Mesenteric fat pad (tissue), 1 donor: Measurements from ENCODE around the gene LSM4. TPM values are rescaled to one million over a fixed set of nuclear protein-coding genes. Genes with fewer than 3 reads are reported as not detected.
A peak's percentile ranks its signal among the peaks of the same experiment; 100 is the strongest.

ENCODE experiments used
- DNase-seq: peaks from one replicate; pipeline ENCODE4 v3.0.0-alpha.2; 2020; ENCODE audit warnings: low spot score
- total RNA-seq: library from RNA; stranded (reverse); fragmentation: NEBNext Ultra II Directional; extraction: Animal tissue kit (Norgen Biotek cat#: 25700); gene quantifications from one replicate; pipeline ENCODE4 v1.2.1, GENCODE V29; 2021
- donor health status: DM: yes; HTN: yes; CAD: no.

LSM4 gene
- total RNA-seq, 1 donor from 2014 or later, result 68.4 TPM

- no peak for DNase-seq
These were observed 43.7 kb downstream of the LSM4 start for GRCh38 chr19:18279266-18279515.

- DNase-seq, result no peak
These were observed 44.2 kb downstream of the LSM4 start for GRCh38 chr19:18278521-18279265.

DNA sequence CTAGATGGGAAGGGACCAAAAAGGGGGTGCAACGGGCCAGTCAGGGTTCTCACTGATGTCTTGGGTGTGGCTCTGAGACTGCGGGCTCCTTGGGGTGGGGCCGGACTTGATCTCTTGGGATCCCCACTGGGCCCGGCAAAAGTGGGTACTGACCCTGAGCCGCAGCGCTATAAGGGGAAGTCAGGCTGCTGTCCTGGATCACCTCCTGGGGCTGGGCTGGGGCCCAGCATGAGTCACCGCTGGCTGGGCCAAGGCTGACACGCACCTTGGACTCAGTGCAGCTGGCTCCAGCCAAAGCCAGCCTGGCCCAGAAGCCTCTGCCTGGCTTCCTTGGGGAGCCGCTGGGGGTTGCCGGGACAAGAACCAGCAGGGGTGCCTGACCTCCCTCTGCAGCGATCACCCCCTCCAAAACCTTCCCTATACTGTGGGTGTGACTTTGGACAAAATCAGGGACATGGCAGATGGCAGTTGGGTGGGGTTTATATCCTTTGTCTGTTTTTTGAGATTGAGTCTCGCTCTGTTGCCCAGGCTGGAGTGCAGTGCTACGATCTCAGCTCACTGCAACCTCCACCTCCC, 48.0 kb downstream of the LSM4 start:
- DNase-seq, result peak; percentile 94

GRCh38 chr19:18274219-18274780, 48.6 kb downstream of the LSM4 start, which contains the start of gene IQCN:
Gene IQCN, minus strand, starts transcription at chr19:18274452. Its CDS starts 4,974 bp downstream, at chr19:18269478.
- DNase-seq, result no peak

DNA sequence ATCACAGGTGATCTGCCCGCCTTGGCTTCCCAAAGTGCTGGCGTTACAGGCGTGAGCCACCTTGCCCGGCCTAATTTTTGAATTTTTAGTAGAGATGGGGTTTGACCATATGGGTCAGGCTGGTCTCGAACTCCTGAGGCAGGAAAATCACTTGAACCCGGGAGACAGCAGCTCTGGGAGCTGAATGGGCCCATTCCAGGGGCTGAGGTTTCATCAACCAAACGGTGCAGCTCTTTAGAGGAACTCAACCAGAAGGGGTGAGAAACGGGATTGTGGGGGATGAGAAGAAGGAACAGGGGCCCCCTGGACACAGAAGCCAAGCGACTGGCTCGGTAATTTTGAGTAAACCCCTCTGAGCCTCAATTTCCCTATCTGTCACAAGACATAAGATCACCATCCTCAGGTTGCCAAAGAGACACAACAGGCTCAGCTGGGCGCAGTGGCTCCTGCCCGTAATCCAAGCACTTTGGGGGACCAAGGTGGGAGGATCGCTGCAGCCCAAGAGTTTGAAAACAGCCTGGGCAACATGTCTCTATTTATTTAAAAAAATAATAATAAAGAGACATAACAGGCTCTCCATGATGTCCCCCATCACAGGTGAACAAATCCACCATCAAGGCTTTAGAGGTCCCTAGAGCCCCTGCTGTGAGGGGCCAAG, 49.2 kb downstream of the LSM4 start:
- no peak for DNase-seq

DNA sequence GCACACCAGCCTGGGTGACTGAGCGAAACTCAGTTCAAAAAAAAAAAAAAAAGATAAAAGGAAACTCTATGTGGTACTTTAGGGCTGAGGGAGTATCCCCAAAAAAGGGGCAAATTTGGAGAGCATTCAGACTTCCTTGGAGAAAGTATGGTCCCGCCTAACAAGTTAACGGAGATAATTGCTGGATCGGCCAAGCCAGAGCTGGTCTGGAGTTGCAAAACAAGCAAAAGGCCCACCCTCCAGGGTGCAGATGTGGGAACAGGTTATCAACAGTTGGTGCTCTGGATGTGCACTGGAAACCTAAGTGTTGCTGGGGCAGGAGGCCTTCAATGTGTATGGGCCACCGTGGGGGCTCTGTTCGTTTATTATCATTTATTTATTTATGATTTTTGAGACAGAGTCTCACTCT, 51.4 kb downstream of the LSM4 start:
- no peak for DNase-seq

- DNase-seq, result no peak
These were observed 52.5 kb downstream of the LSM4 start for GRCh38 chr19:18270326-18270725.

DNA sequence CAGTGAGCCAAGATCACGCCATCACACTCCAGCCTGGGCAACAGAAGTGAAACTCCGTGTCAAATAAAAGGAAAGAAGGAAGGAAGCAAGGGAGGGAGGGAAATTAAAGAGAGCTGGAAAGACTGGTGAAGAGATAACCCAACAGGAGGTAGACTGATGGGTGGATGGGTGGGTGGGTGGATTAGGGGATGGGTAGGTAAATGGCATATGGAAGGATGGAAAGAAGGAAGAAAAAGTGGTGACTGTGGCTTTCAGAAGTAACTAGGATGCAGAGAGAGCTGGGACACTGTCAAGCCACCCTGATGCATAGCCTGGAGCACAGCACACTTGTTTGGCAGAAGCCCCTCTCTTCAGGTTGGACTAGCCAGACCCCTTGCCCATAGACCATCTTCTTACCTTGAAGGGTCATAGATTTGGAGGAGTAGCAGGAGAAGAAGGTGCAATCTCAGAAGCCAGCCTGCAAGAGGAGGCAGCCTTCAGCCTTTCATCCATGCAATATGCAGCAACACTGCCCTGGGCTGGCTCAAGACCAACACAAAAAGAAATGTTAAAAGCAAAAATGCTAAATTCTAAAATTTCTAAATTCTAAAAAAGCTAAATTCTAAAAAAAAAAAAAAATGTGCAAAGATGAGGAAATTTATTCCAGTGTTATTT, 53.7 kb downstream of the LSM4 start:
- DNase-seq, result no peak

GRCh38 chr19:18266771-18267686, 55.8 kb downstream of the LSM4 start:
- no peak for DNase-seq

DNA sequence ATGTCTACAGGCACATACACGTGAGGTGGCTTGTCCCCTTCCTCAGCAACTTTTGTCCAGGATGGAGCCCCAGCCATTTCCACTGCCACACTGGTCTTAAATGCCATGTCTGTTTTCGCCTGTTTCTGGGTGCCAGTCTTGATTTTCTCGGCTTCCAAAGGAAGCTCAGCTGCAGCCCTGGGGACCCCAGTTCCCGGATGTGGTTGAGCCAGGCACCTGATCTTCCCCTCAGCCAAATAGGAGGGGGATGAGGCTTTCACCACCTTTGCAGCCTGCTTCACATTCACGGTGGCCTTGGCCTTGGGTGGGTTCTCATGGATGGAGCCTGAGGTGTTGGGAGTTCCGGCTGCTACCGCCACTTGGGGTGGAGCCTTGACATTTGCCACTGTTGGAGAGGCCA, 57.3 kb downstream of the LSM4 start:
- DNase-seq, result no peak

GRCh38 chr19:18264971-18265540, 57.8 kb downstream of the LSM4 start:
- DNase-seq, result no peak

- no peak for DNase-seq
These were observed 58.6 kb downstream of the LSM4 start for GRCh38 chr19:18264137-18264854.

DNA sequence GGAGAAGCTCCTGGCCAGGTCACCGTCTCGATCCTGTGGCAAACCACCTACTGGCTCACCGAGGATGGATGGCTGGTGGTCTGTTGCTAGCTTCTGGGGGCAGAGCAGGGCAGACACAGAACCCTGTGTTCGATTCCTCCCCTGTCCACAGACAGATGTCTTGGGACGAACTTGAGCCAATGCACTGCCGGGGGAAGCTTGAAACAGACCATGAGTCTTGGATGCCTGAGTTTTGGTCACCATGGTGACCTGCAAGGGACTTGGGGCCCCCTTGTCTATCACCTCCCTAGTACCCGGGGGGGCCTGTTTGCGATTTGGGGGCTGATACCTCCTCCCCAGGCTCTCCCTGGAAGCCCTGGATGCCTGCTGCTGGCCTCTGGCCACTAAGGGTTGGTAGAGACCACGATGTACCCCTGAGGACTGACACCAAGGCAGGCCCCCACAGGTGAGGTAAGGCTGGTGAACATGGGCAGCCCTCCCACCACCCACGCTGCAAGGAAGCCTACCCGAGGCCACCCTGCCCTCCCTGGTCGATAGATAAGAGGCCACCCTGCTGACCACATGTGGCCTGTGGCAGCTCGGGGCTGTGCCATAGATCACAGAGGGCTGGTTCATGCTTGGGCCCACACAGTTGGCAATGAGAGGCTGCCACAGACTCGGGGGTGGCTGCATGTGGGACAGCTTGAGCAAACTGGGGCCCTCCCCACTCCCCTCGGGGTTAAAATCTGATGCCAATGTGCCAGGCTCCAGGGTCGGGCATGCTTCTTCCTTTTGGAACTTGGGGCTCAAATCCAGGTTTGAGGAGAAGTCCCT, 59.3 kb downstream of the LSM4 start:
- no peak for DNase-seq

DNA sequence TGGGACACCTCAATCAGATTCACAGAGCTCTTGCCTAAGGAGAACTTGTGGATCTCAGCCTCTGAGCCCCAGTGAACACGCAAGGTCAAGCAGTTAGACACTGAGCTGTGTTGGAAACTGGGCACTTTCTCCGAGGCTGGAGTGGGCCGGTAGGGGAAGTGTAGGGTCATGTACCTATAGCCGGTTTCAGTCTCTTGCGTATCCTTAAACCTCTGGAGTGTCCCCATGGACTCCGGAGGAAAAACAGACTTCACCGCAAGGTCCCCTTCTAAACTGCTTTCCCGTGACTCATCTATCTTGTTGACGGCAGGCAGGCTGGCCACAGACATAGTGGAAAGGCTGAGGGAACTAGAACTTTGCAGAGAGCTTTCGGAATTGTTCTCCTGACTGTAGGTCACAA, 60.0 kb downstream of the LSM4 start:
- DNase-seq, result no peak

DNA sequence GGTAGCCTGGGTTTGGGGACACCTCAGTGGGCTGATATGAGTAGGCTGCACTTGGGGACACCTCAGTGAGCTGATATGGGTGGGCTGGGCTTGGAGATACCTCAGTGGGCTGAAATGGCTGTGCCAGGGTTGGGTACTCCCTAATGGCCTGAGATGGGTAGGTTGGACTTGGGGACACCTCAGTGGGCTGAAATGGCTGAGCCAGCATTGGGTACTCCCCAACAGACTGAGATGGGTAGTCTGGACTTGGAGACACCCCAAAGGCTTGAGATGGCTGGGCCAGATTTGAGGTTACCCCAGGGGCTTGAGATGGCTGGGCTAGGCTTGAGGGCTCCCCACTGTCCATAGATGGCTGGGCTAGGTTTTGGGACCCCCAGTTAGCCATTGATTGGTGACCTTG, 60.7 kb downstream of the LSM4 start:
- no peak for DNase-seq

DNA sequence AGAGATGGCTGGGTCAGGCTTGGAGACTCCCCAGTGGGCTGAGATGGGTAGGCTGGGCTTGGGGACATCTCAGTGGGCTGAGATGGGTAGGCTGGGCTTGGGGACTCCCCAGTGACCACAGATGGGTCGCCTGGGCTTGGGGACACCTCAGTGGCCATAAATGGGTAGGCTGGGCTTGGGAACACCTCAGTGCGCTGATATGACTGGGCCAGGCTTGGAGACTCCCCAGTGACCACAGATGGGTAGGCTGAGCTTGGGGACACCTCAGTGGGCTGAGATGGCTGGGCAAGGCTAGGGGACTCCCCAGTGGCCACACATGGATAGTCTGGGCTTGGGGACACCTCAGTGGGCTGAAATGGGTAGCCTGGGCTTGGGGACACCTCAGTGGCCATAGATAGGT, 61.4 kb downstream of the LSM4 start:
- DNase-seq, result no peak

GRCh38 chr19:18259893-18260292, 63.0 kb downstream of the LSM4 start:
- no peak for DNase-seq

- no peak for DNase-seq
These were observed 65.1 kb downstream of the LSM4 start for GRCh38 chr19:18257503-18258470.
